ENCODE data around the gene COL26A1.
"Not testable (repeated sequence)": the region's sequence is repeated elsewhere in the genome, so short reads cannot be mapped to it uniquely, and the experiment has no call there.

Gene COL26A1

DNA sequence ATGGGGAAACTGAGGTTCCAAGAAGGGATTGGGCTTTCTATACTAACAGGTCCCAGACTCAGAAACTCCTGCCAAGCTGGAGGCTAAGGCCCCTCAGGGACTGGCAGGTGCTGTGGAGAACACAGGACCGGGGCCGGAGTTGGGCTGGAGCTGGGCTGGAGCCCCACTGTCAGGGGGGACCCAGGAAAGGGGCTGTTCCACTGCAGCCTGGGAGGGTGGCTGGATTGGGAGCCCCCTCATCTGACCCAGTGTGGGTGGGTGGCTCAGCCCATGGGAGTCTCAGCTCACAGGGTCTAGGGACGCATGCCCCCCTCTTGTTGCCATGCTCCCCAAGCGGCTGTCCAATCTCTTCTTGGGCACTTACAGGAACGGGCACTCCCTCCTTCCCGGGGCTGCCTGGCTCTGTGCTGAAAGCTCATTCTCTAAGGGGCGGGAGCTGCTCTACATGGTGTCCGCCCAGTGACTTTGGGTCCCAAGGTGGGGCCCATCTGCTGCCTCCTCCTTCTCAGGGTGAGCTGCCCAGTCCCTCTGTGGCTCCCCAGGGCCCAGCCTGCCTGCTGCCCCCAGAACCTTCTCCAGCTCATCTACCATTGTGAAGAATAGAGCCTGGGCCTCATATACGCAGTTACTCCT is 139.9 kb downstream of the COL26A1 start:
- Histone ChIP-seq H3K27ac (no peak overlapping the region), H3K9me3 (no peaks in the 10 kb centered on the region), H3K27me3 (peaks cover 0 to 14% of the 10 kb centered on the region in 2 donors), H3K4me3 (no peak overlapping the region), H3K36me3 (no peaks in the 10 kb centered on the region), H3K4me1 (no peaks in the 10 kb centered on the region)
- TF ChIP-seq CTCF (IDR thresholded peaks at IDR 0.05), result no peak
- DNase-seq, result no peak
- intact Hi-C loops (cut with DNase I; ENCODE audit: low total_unique reads), result no loop called here

GRCh38 chr7:101505510-101505909 is 142.8 kb downstream of the COL26A1 start:
- H3K36me3 ChIP-seq; H3K4me1 ChIP-seq; H3K4me3 ChIP-seq; DNase-seq; H3K27ac ChIP-seq; intact Hi-C loops (cut with DNase I; ENCODE audit: low total_unique reads); H3K9me3 ChIP-seq: not testable (repeated sequence)
- peaks cover 0 to 43% of the 10 kb centered on the region in 2 donors for H3K27me3 ChIP-seq

DNA sequence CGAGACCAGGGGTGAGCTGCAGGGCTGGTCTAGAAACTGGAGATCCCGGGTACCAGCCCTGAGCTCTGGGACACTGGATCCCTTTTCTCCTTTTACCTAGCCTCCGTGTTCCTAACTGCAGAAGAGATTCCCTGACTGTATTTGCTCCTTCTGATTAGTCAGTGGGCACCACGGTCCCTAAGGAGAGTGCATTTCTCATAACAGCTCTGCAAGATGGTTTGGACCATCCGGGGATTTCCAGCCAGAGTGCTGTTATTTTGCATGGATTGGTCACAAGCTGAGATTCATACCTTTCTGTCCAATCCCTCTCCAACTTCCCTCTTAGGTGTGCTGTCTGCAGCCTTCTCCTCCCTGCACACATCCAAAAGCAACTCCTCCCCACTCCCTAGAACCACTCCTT is 143.9 kb downstream of the COL26A1 start:
- Histone ChIP-seq H3K27ac (no peak overlapping the region), H3K27me3 (peaks cover 0 to 49% of the 10 kb centered on the region in 2 donors), H3K9me3 (no peaks in the 10 kb centered on the region), H3K36me3 (no peaks in the 10 kb centered on the region), H3K4me3 (no peak overlapping the region), H3K4me1 (no peaks in the 10 kb centered on the region)
- DNase-seq, result no peak
- intact Hi-C loops (cut with DNase I; ENCODE audit: low total_unique reads), result no loop called here
- no peak for TF ChIP-seq CTCF (IDR thresholded peaks at IDR 0.05)

DNA sequence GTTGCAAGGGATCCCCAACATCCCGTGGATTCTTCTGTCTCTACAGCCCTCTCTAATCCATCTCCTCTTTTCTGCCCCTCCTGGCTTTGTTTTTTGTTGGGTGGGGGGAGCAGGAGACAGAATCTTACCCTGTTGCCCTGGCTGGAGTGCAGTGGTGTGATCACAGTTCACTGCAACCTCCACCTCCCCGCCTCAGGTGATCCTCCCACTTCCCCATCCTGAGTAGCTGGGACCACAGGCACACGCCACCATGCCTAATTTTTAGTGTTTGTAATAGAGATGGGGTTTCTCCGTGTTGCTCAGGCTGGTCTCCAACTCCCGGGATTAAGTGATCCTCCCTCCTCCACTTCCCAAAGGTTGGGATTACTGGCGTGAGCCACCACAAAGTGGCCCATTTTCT is 144.7 kb downstream of the COL26A1 start:
- intact Hi-C loops (cut with DNase I; ENCODE audit: low total_unique reads), result no loop called here
- DNase-seq, result no peak
- Histone ChIP-seq H3K36me3 (no peaks in the 10 kb centered on the region), H3K4me3 (no peak overlapping the region), H3K4me1 (no peaks in the 10 kb centered on the region), H3K9me3 (no peaks in the 10 kb centered on the region), H3K27me3 (peaks cover 0 to 54% of the 10 kb centered on the region in 2 donors), H3K27ac (no peak overlapping the region)
- no peak for TF ChIP-seq CTCF (IDR thresholded peaks at IDR 0.05)

GRCh38 chr7:101507791-101508252 is 145.1 kb downstream of the COL26A1 start:
- Histone ChIP-seq H3K36me3 (no peaks in the 10 kb centered on the region), H3K9me3 (no peaks in the 10 kb centered on the region), H3K4me1 (no peaks in the 10 kb centered on the region), H3K4me3 (no peak overlapping the region), H3K27ac (no peak overlapping the region), H3K27me3 (peaks cover 0 to 55% of the 10 kb centered on the region in 2 donors)
- intact Hi-C loops (cut with DNase I; ENCODE audit: low total_unique reads), result no loop called here
- DNase-seq, result no peak
- peak; percentile 10 to 23 for TF ChIP-seq CTCF (IDR thresholded peaks at IDR 0.05)

- Histone ChIP-seq H3K9me3 (no peaks in the 10 kb centered on the region), H3K4me1 (no peaks in the 10 kb centered on the region), H3K27ac (no peak overlapping the region), H3K36me3 (no peaks in the 10 kb centered on the region), H3K4me3 (no peak overlapping the region), H3K27me3 (peaks cover 0 to 67% of the 10 kb centered on the region in 2 donors)
- intact Hi-C loops (cut with DNase I; ENCODE audit: low total_unique reads), result no loop called here
- no peak for DNase-seq
- TF ChIP-seq CTCF (IDR thresholded peaks at IDR 0.05), result no peak
Observed at GRCh38 chr7:101510297-101510696, 147.6 kb downstream of the COL26A1 start.
